Measurements from ENCODE around the gene FRA10AC1.

Gene FRA10AC1

GRCh38 chr10:93629647-93630305, 72.6 kb downstream of the FRA10AC1 start:
- FAIRE-seq: no peak

DNA sequence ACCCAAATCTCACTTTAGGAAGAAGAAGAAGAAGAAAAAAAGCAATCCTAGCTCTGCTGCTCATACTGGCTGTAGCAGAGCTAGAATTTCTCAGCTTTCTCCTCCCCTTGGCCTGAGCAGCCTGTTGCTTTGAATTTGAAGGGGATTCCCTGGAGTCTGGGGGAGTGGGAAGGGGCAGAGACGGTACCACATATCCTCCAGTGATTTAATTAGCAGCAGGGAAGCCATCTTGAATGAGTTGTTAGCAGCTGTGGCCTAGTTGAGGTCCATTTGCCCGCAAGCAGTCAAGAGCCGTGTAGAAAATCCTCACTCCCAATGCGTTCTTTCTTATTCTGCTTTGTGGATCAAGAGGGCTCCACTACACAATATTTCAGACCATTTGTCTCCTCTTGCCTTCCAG, 73.5 kb downstream of the FRA10AC1 start:
- no peak for FAIRE-seq

DNA sequence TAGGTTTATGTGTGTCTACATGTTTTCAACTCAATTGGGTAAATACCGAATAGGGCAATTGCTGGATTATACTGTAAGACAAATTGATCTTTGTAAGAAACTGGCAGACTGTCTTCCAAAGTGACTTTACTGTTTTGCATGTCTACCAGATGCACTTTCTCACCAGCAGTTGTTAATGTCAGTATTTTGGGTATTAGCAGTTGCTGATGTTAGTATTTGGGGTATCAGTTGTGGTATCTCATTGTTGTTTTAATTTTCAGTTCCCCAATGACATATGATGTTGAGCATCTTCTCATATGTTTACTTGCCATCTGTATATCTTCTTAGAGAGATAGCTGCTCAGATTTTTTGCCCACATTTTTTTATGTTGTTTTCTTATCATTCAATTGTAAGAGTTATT, 79.5 kb downstream of the FRA10AC1 start:
- FAIRE-seq: no peak

- FAIRE-seq: no peak
Measured at GRCh38 chr10:93620925-93621324, 81.5 kb downstream of the FRA10AC1 start.
